NCI-H2196 (cell line): ENCODE data around the gene EPHB2.
"Not testable (repeated sequence)": the region's sequence is repeated elsewhere in the genome, so short reads cannot be mapped to it uniquely, and the experiment has no call there.

ENCODE experiments used
- DNase-seq: peaks from one replicate; lab custom pipeline; 2025; ENCODE audit not compliant: unreplicated experiment; lab: John Stamatoyannopoulos, UW

Gene EPHB2

DNA sequence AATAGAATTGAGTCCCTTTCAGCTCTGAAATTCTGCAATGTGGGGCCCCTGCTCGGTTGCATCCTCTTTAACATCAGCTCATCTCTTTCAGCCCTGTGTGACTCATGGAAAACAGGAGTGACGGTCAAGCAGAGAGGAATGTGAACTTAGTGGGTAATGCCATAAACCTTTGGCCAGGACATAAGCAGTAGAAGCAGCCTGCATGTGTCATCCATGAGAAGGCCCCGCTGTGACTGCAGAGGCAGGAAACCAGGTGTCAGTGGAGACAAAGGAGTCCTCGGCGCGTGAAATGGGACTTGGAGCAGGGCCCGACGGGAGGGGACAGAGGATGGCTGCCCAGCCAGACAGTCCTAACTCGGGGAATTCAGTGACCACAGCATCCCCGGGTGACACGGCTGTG lies 21.1 kb upstream of the EPHB2 start:
- peak; percentile 75 for DNase-seq

DNA sequence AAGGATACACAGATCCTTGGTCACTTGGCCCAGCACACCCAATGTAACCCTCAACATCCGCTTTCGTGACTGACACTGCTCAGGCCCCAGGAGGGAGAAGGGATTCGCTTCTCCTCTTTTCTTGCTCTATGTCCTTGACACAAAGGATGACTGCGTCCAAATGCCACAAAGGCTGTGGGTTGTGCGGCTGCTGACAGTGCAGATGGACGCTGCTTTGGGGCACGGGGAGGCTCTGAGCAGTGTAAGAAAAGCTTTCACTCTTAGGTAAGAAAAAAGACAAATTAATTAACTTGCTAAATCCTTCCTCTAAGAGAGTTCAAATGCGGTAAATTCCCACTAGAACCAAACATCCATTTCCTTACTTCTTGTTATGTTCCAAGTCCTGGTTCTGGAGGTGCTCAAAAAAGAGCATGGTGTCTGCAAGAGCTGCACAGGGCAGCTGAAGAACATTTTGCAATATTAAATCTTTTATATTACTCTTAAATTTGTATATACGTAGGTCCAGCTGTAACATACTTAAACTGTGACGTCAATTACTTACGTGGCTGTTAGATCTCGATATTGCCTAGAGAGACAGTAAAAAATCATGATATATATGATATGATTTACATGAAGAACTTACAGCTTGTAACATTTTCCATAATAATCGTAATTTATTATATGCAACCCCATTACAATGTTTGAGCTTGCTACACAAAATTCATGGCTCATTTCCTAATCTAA lies 19.4 kb upstream of the EPHB2 start:
- DNase-seq: no peak

DNA sequence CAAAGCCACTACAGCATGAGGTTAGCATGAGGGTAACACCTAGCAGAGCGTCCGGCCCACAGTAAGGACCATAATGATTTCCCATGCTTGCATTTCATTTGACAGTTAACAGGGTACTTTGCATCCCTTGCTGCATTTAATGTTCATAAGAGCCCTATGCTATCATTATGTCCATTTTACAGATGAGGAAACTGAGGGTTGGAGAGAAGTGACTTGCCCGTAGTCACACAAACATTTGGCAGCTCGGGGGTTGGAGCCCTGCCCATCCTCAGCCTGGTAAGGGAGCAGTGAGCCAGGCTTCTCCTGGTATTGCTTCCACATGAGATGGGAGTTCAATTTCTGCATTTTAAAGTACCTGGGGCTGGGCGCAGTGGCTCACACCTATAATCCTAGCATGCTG lies 16.5 kb upstream of the EPHB2 start:
- no peak for DNase-seq

- no peak for DNase-seq
These were observed 14.0 kb upstream of the EPHB2 start for GRCh38 chr1:22696610-22697009.

GRCh38 chr1:22697980-22698379 lies 12.7 kb upstream of the EPHB2 start:
- DNase-seq: no peak

GRCh38 chr1:22699681-22700520 lies 10.7 kb upstream of the EPHB2 start:
- no peak for DNase-seq

DNA sequence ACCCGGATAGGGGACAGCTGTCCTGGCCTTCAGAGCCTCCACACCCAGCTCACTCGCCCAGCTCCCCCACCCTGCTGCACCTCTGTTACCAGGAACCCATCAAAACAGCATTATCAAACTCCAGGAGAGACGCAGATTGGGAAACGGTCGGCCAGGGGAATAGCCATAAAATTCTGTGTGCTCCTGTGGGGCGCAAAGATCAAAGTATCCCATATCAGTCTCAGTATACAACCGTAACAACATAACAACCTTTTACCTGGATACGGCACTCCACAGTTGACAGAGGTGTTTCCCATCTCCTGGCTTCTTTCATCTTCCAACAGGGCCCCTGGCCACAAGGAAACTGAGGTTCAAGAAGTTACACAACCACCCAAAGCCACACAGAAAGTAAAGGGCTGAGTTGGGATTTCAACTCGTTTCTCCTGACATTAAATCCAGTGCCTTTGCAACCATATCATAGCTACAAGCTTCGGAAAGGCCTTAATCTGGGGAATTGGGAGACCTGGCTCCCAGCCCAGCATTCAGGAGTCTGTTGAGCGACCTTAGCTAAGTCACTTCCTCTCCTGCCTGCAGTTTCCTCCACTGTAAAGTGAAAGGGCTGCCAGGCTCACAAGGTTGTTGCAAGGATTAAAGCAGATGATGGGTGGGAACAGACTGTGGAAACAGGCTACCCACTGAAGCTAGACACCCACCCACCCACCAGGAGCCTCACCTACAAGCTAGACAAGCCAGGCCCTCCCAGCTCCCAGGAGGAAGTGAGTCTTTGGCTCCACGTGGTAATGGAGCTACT lies 8.1 kb upstream of the EPHB2 start:
- no peak for DNase-seq

DNA sequence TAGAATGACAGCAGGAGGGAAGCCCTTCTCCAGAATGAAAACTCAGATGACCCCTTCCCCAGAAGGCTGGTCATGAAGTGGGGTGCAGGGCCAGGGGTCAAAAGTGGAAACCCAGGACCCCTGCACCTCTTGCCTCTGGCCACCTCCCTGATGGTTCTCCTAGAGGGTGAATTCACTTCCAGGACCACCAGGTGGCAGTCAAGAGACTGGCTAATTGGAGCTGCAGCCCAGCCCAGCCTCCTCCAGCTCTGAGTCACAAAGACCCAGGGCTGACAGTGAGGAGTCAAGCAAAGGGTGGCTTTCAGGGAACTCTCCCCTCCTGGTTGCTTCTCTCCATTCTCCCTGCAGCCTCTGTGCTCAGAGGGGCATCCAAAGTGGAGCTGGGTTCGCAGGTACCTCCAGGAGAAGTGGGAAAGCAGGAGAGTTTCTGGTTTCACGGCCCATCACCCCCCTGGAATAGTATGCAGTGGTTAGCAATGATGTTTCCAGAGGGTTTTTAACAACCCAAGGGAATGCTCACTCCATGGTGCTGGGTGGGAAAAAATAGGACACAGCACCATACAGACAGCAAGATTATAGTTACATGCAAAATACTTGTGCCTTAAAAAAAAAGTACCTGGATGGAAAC lies 6.1 kb upstream of the EPHB2 start:
- DNase-seq: peak; percentile 79

- no peak for DNase-seq
These were observed 5.1 kb upstream of the EPHB2 start for GRCh38 chr1:22705586-22705985.

GRCh38 chr1:22706100-22706499 lies 4.5 kb upstream of the EPHB2 start:
- not testable (repeated sequence) for DNase-seq

- DNase-seq: no peak
These were observed 1.9 kb upstream of the EPHB2 start for GRCh38 chr1:22708777-22709176.

GRCh38 chr1:22709227-22709626 lies 1.4 kb upstream of the EPHB2 start:
- no peak for DNase-seq

DNA sequence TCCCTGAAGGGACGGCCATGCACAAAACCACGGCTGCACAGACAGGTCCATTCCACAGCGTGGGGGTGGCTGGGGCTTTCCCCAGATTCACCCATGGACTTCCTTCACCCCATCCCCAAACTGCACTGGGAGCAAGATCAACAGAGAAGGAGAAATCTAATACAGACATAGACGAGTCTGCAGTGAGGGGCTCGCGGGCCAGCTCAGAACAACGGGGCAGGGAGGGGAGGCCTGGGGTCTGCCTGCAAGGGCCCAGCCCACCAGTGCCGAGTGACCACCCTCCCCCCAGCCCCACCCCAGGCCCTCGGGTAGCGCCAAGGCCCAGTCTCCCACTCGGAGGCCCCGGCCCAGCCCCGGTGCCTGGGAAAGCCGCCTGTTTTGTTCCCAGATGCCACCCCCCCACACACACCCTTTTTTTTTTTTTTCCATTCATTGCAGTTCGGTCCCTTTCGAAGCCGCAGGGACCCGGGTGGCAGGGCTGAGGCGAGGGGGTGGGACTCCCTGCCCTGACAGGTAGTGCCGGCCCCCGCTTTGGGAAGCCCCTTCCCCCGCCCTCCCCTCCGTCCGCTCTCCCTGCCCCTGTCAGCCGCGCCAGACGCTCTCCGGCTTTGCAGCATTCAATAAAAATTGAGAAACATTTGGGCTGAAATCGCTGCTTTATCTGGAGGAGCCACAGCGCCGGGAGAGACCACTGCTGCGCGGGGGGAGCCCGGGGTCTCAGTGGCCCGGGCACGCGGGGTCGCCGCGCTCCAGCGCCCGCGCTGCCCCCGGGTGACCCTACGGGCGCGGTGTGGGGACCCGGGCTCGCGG lies 543 bp upstream of the EPHB2 start:
- peak; percentile 40 for DNase-seq

DNA sequence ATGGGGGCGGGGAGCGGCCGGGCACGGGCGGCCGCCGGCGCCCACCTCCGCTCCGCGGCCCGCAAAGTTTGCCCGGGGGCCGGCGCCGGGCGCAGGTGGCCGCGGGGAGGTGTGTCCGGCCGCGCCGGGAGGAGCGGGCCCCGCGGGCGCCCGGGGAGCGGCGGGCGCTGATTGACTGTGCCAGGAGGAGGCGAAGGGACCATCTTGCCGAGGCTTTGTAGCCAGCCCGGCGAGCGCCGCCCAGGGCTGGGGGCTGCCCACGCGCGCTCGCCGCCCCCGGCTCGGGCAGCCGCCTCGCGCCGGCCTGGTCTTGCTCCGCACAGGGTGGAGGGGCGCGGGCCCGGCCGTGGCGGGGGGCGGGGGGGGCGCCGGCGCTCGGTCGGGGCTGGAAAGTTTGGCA lies 432 bp downstream of the EPHB2 start:
- DNase-seq: no peak

GRCh38 chr1:22711591-22712501 lies 1.2 kb downstream of the EPHB2 start:
- DNase-seq: no peak

DNA sequence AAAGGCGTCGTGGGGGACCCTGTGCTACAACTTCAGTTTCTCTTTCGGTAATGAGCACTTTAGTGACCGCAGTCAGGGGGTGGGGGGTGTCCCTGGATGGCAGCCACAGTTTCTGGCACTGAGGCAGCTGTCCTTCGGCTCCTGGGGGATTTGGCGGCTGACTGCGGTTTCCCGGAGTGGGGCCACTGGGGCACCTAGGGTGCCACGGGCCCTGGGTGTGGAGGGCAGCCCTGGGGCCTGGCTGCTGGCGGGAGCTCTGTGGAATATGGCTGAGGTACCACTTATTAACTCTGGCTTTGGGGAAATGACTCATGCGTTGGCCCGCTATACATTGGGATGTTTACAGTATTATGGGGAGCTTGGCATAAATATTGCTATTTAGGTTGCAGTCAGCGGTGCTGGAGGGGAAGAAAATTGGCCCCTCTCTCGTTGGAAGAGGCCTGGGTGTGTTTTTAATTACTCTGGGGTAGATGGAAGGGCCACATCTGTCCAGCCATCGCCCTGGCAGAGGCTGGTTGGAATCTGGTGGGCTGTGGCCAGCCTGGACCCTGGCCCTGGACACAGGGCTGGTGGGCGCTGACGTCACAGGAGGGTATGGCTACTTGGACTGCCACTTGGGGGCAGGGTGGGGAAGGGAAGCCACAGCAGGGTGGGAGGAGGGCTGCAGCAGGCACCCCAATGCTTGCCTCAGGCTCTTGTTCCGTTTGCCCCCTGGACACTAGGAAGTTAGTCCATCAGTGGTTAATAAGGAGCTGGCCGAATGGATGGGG lies 2.0 kb downstream of the EPHB2 start:
- DNase-seq: no peak

DNA sequence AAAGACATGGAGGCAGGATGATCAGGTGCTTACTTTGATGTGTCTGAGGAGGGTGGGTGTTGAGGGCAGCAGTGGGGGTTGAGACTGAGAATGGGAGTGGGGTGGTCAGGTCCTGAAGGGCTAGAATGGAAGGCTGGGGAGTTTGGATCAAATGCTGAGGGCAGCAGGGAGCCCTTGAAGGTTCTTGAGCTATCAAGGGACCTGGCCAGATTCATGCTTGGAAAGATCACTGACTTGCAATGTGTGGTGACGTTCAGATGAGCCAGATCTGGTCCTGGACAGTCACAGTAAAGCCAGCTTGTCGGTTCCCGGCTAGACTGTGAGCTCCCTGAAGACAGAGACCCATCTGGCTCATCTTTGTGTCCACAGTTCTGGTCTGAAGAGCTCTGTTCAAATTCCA lies 3.8 kb downstream of the EPHB2 start:
- DNase-seq: no peak

DNA sequence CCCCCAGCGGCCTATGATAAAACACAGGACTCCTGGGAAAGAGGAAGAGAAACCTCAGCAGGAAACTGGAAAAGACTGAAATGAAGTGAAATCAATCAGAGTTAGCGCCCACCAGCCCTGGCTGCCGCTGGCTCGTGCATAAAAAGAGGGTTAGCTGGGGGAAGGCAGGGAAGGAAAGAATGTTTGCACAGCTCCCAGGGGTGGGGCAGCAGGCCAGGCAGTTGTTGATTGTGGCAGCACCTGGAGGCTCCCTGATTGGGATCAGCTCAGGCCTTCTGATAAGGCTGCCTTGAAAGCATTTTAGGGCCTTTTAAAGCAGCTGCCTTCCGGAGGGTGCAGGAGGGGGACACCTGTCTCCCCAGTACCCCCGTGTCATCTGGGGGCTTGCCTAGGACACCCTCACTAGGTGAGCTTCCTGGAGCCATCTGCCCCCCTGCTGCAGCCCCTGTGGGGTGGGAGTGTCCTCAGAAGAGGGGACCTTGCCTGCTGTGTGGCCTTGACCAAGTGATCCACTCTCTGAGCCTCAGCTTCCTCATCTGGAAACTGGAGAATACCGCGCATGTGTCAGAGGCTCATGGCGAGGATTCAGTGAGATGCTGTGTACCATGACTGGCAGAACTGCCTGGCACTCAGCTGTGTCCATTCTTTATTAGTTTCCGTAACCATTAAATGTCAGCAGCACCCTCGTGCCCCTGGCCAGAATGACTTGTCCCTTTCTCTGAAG lies 6.6 kb downstream of the EPHB2 start:
- DNase-seq: peak; percentile 62
